DND-41 (cell line): Measurements from ENCODE around the gene ARAP1.

ENCODE experiments used
- ATAC-seq: fragments of 200-7000 bp; cut with Tn5 transposase; 3 replicates; pipeline ENCODE4 v1.9.1; 2021; ENCODE audit warnings: low read depth; ENCODE audit not compliant: insufficient read depth
- DNase-seq: peaks from one replicate; pipeline ENCODE4 v3.0.0-alpha.2; 2020
- H2AFZ ChIP-seq: 2 replicates; pipeline ENCODE4 v1.6.0; 2012; ENCODE audit warnings: low read depth, low read length
- H3K27ac ChIP-seq: 2 replicates; pipeline ENCODE4 v1.5.1; 2012; ENCODE audit warnings: low read length, inconsistent platforms
- H3K27me3 ChIP-seq: fragments of 200-600 bp; sonication (generic); 2 replicates; pipeline ENCODE4 v1.6.0; 2012; ENCODE audit warnings: low read length, mild to moderate bottlenecking, inconsistent platforms; ENCODE audit not compliant: insufficient read depth, poor library complexity
- H3K36me3 ChIP-seq: 2 replicates; pipeline ENCODE4 v1.5.1; 2012; ENCODE audit warnings: low read length, inconsistent platforms; ENCODE audit not compliant: insufficient read depth
- H3K4me1 ChIP-seq: 2 replicates; pipeline ENCODE4 v1.5.1; 2012; ENCODE audit warnings: mild to moderate bottlenecking, low read length; ENCODE audit not compliant: insufficient read depth
- H3K4me2 ChIP-seq: 2 replicates; pipeline ENCODE4 v1.6.0; 2012; ENCODE audit warnings: mild to moderate bottlenecking, moderate library complexity, low read length, inconsistent platforms; ENCODE audit not compliant: insufficient read depth
- H3K4me3 ChIP-seq, 2 experiments: fragments of 200-600 bp in 1 of 2; shearing (Covaris generic) in 1 of 2; 2 replicates each; pipeline ENCODE4 v1.5.1; 2012 to 2016; ENCODE audit warnings: inconsistent platforms in 2 of 2, low read length in 2 of 2, mild to moderate bottlenecking in 2 of 2, low read depth in 1 of 2, moderate library complexity in 1 of 2
- H3K79me2 ChIP-seq: 2 replicates; pipeline ENCODE4 v1.6.0; 2012; ENCODE audit warnings: low read length, inconsistent platforms; ENCODE audit not compliant: insufficient read depth
- H3K9ac ChIP-seq: 2 replicates; pipeline ENCODE4 v1.6.0; 2012; ENCODE audit warnings: low read depth, mild to moderate bottlenecking, inconsistent platforms, low read length, moderate library complexity
- H3K9me3 ChIP-seq: 2 replicates; pipeline ENCODE4 v1.5.1; 2012; ENCODE audit warnings: low read length, moderate library complexity, mild to moderate bottlenecking, inconsistent platforms; ENCODE audit not compliant: insufficient read depth, severe bottlenecking
- H4K20me1 ChIP-seq: 2 replicates; pipeline ENCODE4 v1.6.0; 2012; ENCODE audit warnings: low read length; ENCODE audit not compliant: insufficient read depth
- CTCF ChIP-seq: IDR thresholded peaks from 2 replicates; pipeline ENCODE4 v1.5.1; 2012; ENCODE audit warnings: borderline replicate concordance, low read length, moderate library complexity, mild to moderate bottlenecking; ENCODE audit not compliant: poor library complexity, severe bottlenecking; ENCODE audit errors: extremely low read depth
- EZH2 ChIP-seq: IDR thresholded peaks from 3 replicates; pipeline ENCODE4 v1.6.1; 2012; ENCODE audit warnings: borderline replicate concordance, low read depth, mild to moderate bottlenecking, moderate library complexity, low read length, inconsistent platforms; ENCODE audit not compliant: severe bottlenecking

ARAP1 gene

GRCh38 chr11:72735495-72736027, 16.6 kb downstream of the ARAP1 start:
- no peaks in the 10 kb centered on the region for H3K9me3 ChIP-seq
- peaks cover 13% of the 10 kb centered on the region for H3K4me1 ChIP-seq
- no peaks in the 10 kb centered on the region for H3K27me3 ChIP-seq
- H3K4me3 ChIP-seq = no peak overlapping the region
- peaks cover 13% of the 10 kb centered on the region for H3K36me3 ChIP-seq
- no peak for ATAC-seq
- H3K4me2 ChIP-seq = no peak overlapping the region
- H3K9ac ChIP-seq = no peak overlapping the region
- no peak overlapping the region for H2AFZ ChIP-seq
- H4K20me1 ChIP-seq = peaks cover 49% of the 10 kb centered on the region
- DNase-seq = no peak
- peaks cover 73% of the 10 kb centered on the region for H3K79me2 ChIP-seq
- TF ChIP-seq CTCF (no peak), EZH2 (no peak)
- H3K27ac ChIP-seq = 0 out of 2 replicates have a peak overlapping the region, but pooled peaks have one; percentile 29

- TF ChIP-seq EZH2 = no peak
- TF ChIP-seq CTCF = no peak
- H3K9ac ChIP-seq = no peak overlapping the region
- peaks cover 12% of the 10 kb centered on the region for H3K4me1 ChIP-seq
- H2AFZ ChIP-seq = no peak overlapping the region
- H3K27me3 ChIP-seq = no peaks in the 10 kb centered on the region
- H3K4me3 ChIP-seq = no peak overlapping the region
- no peak for ATAC-seq
- no peak overlapping the region for H3K27ac ChIP-seq
- H3K4me2 ChIP-seq = no peak overlapping the region
- DNase-seq = no peak
- H3K36me3 ChIP-seq = peaks cover 13% of the 10 kb centered on the region
- H3K79me2 ChIP-seq = peaks cover 43% of the 10 kb centered on the region
- H3K9me3 ChIP-seq = no peaks in the 10 kb centered on the region
- peaks cover 28% of the 10 kb centered on the region for H4K20me1 ChIP-seq
Observed at GRCh38 chr11:72732329-72732728, 19.9 kb downstream of the ARAP1 start.

DNA sequence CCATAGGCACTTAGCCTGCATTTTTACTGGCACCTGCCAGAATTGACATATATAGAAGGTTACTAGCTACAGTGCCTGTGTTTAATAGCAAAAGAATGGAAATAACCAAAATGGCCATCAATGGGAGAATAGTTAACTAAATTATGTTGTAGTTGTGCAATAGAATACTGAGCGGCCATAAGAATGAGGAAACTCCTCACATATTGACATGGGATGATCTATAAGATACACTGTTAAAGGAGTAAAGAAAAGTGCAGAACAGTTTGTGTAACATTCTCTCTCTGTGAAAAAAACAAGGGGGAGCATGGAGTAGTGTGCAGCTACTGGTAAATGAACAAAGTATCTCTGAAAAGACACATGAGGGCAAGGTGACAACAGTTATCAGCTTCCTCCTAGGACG, 21.5 kb downstream of the ARAP1 start:
- Histone ChIP-seq H3K79me2 (peaks cover 37% of the 10 kb centered on the region), H3K4me1 (no peaks in the 10 kb centered on the region), H3K9me3 (no peaks in the 10 kb centered on the region), H3K9ac (no peak overlapping the region), H3K4me2 (no peak overlapping the region), H3K4me3 (no peak overlapping the region), H3K27ac (no peak overlapping the region), H3K27me3 (no peaks in the 10 kb centered on the region), H4K20me1 (peaks cover 19% of the 10 kb centered on the region), H2AFZ (no peak overlapping the region), H3K36me3 (peaks cover 19% of the 10 kb centered on the region)
- DNase-seq (no peak), ATAC-seq (no peak)
- TF ChIP-seq CTCF (no peak), EZH2 (no peak)

- no peak for TF ChIP-seq CTCF
- no peak for TF ChIP-seq EZH2
- H3K4me3 ChIP-seq = no peak overlapping the region
- H3K9me3 ChIP-seq = no peaks in the 10 kb centered on the region
- no peaks in the 10 kb centered on the region for H3K4me1 ChIP-seq
- H4K20me1 ChIP-seq = peaks cover 17% of the 10 kb centered on the region
- H3K27ac ChIP-seq = no peak overlapping the region
- H3K27me3 ChIP-seq = no peaks in the 10 kb centered on the region
- H3K79me2 ChIP-seq = peaks cover 34% of the 10 kb centered on the region
- H2AFZ ChIP-seq = no peak overlapping the region
- DNase-seq (no peak), ATAC-seq (no peak)
- H3K9ac ChIP-seq = no peak overlapping the region
- H3K4me2 ChIP-seq = no peak overlapping the region
- H3K36me3 ChIP-seq = peaks cover 22% of the 10 kb centered on the region
Observed at GRCh38 chr11:72730243-72730642, 22.0 kb downstream of the ARAP1 start.
